ENCODE results near the gene CRTC3. TPM values are rescaled to one million over a fixed set of nuclear protein-coding genes. Genes with fewer than 3 reads are reported as not detected.

The CRTC3 gene
- total and polyA plus RNA-seq, 3 donors from 2014 or later = 47.1 to 125 (median 105) TPM

DNA sequence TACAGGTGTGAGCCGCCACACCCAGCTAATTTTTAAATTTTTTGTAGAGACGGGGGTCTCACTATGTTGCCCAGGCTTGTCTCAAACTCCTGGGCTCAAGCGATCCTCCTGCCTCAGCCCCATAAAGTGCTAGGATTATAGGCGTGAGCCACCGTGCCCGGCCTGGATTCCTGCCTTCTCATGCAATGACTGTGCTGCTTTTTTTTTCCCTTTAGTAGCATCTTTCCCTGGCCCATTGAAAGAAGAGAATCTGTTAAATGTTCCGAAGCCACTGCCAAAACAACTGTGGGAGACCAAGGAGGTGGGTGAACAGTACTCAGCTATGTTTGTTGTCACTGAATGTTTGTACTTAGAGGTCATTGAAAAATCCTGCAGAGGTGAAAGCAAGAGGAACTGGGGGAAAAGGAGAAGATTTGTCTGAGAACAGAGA, 88.0 kb downstream of the CRTC3 start:
- intact Hi-C loops (cut with DNase I; ENCODE audit: low total_unique reads) = no loop called here
- TF ChIP-seq, protein P1, sequence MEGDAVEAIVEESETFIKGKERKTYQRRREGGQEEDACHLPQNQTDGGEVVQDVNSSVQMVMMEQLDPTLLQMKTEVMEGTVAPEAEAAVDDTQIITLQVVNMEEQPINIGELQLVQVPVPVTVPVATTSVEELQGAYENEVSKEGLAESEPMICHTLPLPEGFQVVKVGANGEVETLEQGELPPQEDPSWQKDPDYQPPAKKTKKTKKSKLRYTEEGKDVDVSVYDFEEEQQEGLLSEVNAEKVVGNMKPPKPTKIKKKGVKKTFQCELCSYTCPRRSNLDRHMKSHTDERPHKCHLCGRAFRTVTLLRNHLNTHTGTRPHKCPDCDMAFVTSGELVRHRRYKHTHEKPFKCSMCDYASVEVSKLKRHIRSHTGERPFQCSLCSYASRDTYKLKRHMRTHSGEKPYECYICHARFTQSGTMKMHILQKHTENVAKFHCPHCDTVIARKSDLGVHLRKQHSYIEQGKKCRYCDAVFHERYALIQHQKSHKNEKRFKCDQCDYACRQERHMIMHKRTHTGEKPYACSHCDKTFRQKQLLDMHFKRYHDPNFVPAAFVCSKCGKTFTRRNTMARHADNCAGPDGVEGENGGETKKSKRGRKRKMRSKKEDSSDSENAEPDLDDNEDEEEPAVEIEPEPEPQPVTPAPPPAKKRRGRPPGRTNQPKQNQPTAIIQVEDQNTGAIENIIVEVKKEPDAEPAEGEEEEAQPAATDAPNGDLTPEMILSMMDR (IDR thresholded peaks at IDR 0.05) = no peak
- no peak for TF ChIP-seq POLR2A (IDR thresholded peaks at IDR 0.05)
- Histone ChIP-seq H3K27me3 (no peaks in the 10 kb centered on the region), H3K27ac (peak overlapping the region; percentile 2 to 76), H3K9me3 (no peaks in the 10 kb centered on the region), H3K4me1 (peaks cover 14% of the 10 kb centered on the region), H3K4me3 (no peak overlapping the region), H3K36me3 (ENCODE audit: low read depth, missing control alignments) (no peaks in the 10 kb centered on the region)
- DNase-seq = peak; percentile 33
- 47 to 60% methylated on average over 7 of the region's 7 CpGs for WGBS, 2 donors

DNA sequence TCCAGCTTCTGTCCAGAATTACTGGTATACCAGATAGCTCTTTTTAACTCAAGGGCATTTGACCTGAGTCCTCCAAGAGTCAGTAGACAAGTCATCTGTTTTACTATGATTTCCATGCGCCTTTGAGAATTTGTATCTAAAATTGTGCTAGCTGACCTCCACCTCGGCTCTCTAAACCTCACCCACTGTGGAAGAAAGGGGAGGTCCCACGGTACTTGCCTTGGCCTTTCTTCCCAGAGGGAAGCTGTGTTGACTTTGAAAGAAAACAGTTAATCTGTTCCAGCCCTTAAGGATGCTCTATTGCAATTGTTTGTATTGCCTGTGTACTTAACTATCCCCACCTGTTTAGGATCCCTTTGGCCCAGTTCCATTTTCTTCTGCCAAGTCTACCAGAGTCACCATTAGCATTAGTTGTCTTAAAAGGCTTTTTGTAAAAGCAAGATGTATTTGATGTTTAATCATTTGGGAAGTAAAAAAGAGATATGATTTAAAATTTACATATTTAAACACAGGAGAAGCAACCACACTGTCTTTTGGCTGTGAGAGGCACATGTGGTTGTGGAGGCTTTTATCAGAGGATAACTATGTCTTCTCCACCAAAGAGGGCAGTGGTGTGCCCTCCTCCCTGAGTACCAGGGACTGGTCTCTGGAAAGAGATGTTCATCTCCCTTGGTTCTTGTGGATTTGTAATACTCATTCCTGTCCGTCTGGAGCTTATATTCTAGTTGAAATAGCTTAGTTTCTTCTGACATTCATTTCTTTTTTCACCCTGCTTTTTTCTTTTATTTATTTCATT, 88.8 kb downstream of the CRTC3 start:
- Histone ChIP-seq H3K36me3 (ENCODE audit: low read depth, missing control alignments) (no peaks in the 10 kb centered on the region), H3K9me3 (no peaks in the 10 kb centered on the region), H3K4me3 (no peak overlapping the region), H3K4me1 (peaks cover 14% of the 10 kb centered on the region), H3K27me3 (no peaks in the 10 kb centered on the region), H3K27ac (peak overlapping the region; percentile 2 to 76)
- intact Hi-C loops (cut with DNase I; ENCODE audit: low total_unique reads) = no loop called here
- DNase-seq = no peak
- WGBS, 2 donors = 49 to 59% methylated on average over 4 of the region's 4 CpGs
- TF ChIP-seq, protein P1 (IDR thresholded peaks at IDR 0.05) = no peak
- no peak for TF ChIP-seq POLR2A (IDR thresholded peaks at IDR 0.05)

DNA sequence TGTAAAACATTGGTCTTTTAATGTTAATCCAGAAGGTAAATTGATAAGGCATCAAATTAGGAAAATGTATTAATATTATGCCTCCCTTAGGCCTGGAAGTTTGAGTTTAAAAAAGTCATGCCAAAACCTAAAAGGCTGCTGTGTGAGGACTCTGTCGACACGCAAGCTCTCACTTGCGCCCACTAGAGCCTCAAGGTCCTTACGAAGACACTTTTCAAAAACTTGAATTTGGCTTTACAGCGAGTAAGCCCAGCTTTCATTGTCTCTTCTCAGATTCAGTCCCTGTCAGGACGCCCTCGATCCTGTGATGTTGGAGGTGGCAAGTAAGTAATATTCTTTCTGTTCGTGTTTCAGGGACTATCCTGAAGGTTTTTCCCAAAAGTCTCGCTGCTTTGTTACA, 89.7 kb downstream of the CRTC3 start:
- no peaks in the 10 kb centered on the region for H3K27me3 ChIP-seq

DNA sequence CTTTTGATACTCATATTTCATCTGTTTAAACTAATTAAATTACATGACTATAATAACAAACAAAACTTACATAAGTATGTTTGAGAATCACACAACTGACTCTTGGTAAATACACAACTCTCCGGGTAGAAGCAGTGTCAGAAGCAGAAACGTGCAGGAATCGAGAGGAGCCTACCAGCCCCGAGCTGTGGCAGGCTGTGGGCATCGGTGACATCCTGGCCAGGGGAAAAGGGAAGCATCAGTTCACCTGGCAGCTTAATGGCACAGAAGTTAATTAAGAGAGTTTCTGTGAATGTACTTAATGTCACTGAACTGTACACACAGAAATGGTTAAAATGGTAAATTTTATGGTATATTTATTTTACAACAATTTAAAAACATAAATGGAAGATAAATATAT, 90.2 kb downstream of the CRTC3 start:
- H3K4me1 ChIP-seq = peaks cover 14% of the 10 kb centered on the region
- H3K27ac ChIP-seq = no peak overlapping the region
- H3K27me3 ChIP-seq = no peaks in the 10 kb centered on the region
- DNase-seq = no peak
- TF ChIP-seq POLR2A (IDR thresholded peaks at IDR 0.05) = no peak
- intact Hi-C loops (cut with DNase I; ENCODE audit: low total_unique reads) = no loop called here
- H3K4me3 ChIP-seq = no peak overlapping the region
- WGBS, 2 donors = 85 to 89% methylated on average over 5 of the region's 5 CpGs
- H3K36me3 ChIP-seq (ENCODE audit: low read depth, missing control alignments) = no peaks in the 10 kb centered on the region
- no peaks in the 10 kb centered on the region for H3K9me3 ChIP-seq

More for the DNA sequence above, 89.7 kb downstream of the CRTC3 start:
- Histone ChIP-seq H3K4me1 (peaks cover 14% of the 10 kb centered on the region), H3K4me3 (no peak overlapping the region), H3K36me3 (ENCODE audit: low read depth, missing control alignments) (no peaks in the 10 kb centered on the region), H3K9me3 (no peaks in the 10 kb centered on the region), H3K27ac (no peak overlapping the region)
- no peak for DNase-seq
- intact Hi-C loops (cut with DNase I; ENCODE audit: low total_unique reads) = no loop called here
- 93 to 96% methylated on average over 9 of the region's 9 CpGs for WGBS, 2 donors
- TF ChIP-seq, protein P1 (IDR thresholded peaks at IDR 0.05) = no peak
- no peak for TF ChIP-seq POLR2A (IDR thresholded peaks at IDR 0.05)

DNA sequence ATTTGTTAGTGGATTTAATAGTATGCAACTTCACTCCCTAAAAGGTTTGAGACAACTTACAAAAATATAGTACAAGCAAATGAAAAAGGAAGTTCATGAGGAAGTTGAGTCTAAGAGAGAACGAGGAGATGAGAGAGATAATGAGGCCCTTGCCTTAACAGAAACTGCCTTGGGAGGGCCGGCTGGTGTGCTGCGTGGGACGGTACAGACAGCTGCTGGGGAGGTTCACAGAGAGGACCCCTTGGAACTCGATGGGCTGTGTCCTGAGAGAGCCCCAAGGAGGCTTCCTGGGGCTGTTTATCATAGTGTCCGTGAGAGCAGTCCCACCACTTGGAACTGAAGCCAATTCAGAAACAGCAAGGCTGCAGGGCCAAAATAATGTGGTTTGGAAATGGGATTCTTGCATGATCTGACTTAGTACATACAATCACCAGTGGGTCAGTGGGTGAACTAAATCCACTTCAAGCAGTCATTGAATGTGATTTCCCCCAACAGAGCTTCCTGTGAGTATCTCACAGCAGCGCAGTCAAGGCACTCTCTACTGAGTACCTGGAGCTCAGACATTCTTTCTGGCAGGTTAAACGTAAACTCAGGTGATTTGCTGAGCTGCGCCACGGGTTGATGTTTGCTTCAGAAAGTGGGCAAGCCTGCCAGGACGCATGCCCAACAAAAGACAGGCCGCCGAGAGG, 90.8 kb downstream of the CRTC3 start:
- no peak overlapping the region for H3K27ac ChIP-seq
- intact Hi-C loops (cut with DNase I; ENCODE audit: low total_unique reads) = no loop called here
- no peak for TF ChIP-seq POLR2A (IDR thresholded peaks at IDR 0.05)
- TF ChIP-seq, protein P1 (IDR thresholded peaks at IDR 0.05) = no peak
- no peaks in the 10 kb centered on the region for H3K27me3 ChIP-seq
- no peak for DNase-seq
- no peaks in the 10 kb centered on the region for H3K36me3 ChIP-seq (ENCODE audit: low read depth, missing control alignments)
- H3K4me3 ChIP-seq = no peak overlapping the region
- H3K9me3 ChIP-seq = no peaks in the 10 kb centered on the region
- peaks cover 14% of the 10 kb centered on the region for H3K4me1 ChIP-seq
- 60 to 73% methylated on average over 13 of the region's 13 CpGs for WGBS, 2 donors

Measured in testis (tissue), 3 donors.